NCI-H69 (cell line): ENCODE data around the gene TENT4B.

Experiments used
- DNase-seq: peaks from one replicate; lab custom pipeline; 2025; lab: John Stamatoyannopoulos, UW

Gene TENT4B

DNA sequence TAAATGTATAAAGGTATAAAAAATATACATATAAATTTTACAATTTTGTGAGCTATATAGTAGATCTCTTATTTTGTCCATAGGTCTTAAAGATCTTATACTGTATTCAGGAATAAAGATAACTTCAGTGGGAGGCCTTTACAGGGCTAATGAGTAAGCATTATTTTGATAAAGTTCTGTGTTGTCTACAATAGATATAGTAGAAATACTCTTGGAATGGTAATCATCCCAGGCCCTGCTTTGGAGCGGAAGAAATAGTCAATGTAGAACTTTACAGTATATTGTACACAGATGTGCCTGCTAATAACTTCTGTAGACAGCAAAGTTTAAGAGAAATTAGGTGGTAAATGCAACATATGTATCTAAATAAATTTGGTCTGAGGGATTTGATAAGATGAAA is 42.6 kb downstream of the TENT4B start:
- DNase-seq, result no peak

DNA sequence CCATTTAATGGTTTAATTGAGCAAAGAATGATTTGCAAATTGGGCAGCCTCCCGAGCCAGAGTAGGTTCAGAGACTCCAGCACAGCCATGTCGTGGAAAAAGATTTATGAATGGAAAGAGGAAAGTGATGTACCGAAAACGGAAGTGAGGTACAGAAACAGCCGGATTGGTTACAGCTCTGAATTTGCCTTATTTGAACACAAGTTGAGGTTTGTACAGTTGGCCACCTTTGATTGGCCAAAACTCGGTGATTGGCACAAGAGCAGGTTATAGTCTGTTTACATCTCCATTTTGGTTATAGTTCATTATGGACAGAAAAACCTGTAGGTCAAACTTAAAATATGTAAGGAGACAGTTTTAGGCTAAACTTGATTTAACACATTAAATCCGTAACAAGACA is 44.5 kb downstream of the TENT4B start:
- peak; percentile 33 for DNase-seq

DNA sequence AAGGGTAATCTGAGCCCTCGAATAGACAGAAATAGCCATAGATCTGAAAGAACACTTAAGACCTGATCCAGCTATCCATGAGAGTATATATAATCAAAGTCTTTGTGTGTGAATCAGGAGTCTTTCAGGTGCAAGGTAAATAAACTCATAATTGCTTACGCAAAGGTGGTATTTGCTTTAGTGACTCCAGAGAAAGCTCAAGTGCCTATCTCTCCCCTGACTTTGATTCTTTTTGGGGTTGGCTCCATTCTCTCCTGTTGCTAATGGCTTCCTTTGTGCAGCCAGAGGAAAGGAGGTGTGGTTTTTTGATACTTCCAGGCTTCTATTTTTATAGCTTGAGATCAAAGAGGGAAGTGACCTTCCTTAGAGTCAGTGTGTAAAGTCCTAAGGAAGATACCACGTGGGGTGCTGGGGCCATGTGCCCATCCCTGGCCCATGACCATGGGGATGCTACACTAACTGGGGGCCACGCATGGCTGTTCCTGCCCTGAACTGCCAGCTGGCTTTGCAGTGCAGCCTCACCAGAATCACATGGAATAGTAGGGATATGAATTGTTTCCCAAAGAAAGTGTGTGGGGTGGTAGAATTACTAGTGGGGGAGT is 45.8 kb downstream of the TENT4B start:
- peak; percentile 70 for DNase-seq

DNA sequence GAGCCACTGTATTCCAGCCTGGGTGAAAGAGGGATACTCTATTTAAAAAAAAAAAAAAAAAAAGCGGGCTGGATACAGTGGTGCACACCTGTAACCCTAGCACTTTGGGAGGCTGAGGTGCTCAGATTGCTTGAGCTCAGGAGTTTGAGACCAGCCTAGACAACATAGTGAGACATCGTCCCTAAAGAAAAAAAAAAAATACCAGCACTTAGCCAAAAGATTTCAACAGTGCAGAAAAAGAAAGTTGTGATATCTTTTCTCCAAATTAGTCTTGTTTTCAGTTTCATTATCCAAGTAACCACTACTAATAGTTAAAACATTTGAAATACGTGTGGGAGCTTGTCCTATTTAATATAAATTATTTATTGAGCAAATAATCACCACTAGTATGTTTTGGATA is 48.7 kb downstream of the TENT4B start:
- DNase-seq, result no peak

DNA sequence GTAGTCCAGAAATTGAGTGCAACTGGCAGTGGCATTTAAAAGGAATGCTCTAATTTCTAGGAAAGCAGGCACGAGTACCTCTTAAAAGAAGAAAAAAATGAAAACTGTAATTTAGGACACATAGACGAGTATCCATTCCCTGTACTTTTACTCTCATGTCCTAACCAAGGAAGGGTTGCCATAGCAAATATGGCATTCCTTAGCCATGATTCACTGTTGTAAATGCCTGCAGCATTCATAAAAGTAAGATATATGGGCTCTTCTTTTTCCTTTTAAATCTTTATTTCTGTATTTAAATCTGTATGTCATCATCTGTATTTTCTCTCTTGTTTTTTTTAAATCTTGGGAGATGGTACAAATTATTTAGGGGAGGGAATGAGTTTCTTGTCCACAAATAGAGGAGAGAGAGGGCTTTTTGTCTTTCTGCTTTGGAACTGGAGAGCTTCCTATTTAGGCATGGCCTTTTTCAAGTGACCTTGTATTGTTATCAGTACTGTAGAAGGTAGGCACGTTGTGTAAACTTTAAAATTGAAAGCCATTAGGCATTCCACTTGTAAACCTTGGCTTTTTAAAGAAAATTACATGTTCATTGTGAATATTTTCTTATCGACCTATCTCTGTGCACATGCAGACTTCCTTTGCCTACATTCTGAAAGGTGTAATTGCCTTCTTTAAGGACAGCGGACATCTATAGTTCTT is 50.0 kb downstream of the TENT4B start:
- DNase-seq, result no peak

DNA sequence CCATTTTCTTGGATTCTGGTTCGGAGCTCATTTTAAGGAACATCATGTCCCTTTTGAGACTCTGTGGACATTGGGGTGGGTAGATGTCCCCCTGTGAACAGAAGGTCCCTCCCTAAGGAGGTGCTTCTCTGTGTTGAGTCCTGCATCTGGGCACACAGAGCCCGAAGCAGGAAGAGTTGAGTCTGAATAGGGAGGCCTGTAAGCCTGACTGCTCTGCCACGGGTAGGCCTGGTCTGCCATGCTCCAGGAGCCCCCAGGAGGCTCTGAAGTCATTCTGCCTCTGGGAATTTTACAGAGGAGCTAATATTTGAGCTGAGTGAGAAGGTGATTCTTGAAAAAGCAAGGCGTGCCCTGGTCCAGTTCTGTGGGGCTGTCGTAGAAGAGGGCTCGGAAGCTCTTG is 50.6 kb downstream of the TENT4B start:
- DNase-seq, result no peak

DNA sequence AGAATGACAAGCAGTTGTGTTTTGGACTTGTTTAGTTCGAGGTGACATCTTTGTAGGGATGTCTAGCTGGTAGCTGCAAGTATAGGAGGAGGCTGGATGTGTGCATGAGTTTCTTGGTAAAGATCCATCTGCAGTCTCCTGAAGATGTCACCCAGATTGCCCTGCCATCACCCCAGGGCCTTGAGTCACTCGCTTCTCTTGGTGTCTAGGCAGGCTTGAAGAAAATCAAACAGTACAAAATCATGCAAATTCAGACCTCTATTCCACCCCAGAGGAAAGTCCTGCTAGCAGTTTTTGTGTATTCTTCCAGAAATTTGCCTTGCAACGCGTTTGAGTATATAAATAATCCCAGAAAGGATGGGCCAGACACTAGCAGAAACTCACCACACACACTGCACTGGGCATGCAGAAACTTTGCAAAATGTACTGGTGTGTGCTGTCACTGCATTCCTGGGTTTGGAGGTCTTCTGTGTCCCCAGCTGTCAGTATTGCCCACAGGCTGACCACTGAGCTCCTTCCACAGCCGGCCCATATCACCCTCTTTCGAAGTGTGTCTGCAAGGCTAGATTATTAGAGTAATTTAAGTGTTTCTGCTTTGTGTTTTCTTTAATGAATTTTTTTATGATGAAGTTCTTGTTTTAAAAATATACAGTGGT is 51.5 kb downstream of the TENT4B start:
- DNase-seq, result no peak

DNA sequence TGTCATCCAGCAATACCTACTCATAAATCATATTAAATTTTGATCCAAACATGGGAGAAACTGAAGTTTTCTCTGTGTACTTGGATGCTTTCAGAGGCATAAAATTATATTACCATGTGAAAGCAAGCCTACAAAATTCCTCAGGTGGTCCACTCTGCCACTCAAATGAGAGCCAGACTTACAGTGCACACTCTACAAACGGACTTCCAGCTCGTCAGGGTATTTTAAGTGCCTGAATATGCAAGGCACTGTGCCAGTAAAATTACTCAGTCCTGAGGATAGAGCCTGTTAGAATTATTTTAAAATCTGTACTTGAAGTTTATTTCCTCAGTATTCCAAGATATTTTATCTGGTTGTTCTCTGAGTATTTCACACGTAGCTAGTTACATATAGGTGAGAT is 54.5 kb downstream of the TENT4B start:
- DNase-seq, result peak; percentile 11

DNA sequence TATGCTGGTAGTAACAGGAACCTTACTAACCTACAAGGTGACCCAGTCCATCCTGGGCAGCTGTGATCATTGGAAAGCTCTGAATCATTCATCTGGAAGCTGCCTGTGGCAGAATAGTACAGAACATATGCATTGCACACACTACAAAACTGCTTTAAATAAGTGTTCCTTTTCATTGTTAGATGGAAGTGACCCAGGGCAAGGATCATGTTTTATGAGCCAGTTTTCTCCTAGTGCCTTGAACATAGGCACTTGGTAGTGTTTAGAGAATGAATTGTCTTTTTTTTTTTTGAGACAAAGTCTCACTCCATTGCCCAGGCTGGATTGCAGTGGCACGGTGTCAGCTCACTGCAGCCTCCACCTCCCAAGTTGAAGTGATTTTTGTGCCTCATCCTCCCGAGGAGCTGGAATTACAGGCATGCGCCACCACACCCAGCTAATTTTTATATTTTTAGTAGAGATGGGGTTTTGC is 55.4 kb downstream of the TENT4B start:
- DNase-seq, result peak; percentile 55

DNA sequence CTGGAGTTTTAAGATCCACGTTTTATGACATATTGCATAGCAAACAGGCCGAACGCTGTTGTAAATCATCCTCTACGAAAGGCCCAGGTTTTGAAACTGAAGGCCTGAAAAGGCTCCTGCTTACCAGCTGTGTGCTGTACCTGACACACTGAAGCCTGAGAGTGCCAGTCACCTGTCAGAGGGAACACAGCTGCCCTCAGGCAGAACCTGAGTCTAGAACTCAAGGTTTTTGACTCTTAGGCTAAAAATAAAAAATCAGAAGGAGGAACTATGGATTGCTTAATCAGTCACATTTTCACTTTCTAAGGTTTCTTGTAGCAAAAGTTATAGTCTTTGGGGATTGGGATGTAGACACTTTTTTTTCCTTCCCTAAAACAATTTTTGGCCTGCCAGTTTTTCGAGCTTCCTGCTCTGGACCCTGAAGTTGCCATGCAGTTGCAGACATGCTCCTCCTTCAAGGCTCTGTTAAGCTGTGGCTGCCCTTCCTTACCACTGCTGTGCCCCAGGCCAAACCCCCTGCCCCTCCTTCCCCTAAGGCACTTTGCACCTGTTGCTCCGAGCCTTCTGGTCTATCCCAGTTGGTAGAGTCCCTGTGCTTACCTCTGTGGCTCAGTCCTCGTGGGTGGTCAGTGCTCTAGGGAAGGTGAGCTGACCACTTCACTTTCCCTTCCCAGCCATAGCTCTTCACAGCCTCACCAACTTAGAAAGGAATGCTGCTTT is 56.6 kb downstream of the TENT4B start:
- DNase-seq, result peak; percentile 8

DNA sequence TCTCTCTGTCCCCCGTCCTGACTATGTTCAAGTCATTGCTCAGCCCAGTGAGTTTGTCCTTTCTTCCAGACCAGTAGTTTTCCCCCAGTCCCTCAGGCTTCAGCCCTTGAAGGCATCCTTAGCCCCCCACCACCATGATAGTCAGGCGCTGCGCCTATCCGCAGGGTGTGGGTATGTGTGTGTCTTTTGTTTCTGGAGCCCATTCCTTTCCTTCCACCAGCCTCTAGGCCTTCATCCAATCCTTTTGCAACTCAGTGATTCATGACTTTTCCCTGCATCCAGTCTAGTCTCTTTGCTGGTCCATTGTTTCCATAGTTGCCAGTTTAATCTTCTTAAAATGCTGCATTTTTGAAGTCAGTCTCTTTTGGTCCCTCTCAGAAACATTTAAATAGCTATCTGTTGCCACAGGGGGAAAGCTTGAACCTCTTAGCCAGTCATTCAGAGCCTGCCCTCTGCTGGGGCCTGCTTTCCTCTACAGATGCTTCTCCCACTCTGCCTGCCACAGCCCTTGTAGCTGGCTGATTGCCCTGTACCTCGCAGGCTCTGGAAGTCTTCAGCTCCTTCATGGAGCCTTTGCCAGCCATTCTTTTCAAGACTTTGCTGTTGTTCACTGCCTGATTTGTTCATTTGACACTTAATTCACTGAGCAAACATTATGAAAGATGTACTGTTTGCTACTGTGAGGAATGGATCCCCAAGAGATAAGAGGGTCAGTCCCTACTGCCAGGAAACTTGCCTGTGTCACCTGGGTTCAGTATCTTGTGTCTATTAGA is 57.3 kb downstream of the TENT4B start:
- peak; percentile 65 for DNase-seq

DNA sequence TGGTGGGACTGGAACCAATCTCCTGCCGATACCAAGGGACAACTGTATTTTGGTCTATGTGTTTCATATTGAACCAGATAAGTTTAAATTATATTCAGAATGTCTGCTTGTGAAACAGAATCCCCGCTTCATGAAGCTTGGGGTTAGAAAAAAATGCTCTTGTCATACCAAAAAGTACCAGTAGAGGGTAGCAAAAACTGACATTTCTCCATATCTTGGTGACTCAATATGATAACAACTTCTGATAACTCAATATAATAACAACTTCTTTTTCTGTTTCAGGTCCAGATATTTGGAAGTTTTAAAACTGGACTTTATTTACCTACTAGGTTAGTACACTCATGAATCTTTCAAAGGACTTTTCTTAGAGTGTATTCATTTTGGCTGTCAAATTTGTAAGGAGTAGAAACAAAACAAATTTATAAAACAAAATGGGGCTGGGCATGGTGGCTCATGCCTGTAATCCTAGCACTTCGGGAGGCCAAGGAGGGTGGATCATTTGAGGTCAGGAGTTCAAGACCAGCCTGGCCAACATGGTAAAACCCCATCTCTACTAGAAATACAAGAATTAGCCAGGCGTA is 60.9 kb downstream of the TENT4B start:
- DNase-seq, result peak; percentile 28

DNA sequence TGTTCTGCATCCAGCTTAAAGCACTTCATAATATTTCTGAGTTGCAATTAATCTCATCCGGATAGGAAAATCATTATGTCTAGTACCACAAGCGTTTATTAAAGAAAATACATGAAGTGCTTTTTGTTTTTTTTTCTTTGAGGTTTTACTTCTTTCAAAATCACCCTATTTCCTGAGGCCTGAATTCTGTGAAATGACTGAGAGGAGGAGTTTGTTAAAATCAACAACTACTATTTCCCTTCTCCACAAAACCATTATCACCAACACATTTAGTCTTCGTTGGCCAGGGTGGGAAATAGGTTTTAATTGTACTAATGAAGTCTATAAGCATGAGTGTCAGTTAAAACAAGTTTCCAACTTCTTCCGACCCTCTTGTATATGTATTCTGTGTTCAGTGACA is 62.6 kb downstream of the TENT4B start:
- no peak for DNase-seq

DNA sequence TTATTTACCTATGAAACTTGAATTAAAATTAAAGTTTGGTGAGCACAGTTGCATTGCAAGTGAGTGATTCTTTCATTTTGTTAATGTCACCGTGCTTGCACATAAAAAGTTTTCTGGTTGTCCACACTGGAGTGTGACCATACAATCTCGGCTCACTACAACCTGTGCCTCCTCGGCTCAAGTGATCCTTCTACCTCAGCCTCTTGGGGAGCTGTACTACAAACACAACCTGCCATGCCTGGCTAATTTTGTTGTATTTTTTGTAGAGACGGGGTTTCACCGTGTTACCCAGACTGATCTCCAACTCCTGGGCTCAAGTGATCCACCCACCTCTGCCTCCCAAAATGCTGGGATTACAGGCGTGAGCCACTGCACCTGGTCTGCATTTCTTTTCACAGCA is 63.1 kb downstream of the TENT4B start:
- DNase-seq, result no peak

DNA sequence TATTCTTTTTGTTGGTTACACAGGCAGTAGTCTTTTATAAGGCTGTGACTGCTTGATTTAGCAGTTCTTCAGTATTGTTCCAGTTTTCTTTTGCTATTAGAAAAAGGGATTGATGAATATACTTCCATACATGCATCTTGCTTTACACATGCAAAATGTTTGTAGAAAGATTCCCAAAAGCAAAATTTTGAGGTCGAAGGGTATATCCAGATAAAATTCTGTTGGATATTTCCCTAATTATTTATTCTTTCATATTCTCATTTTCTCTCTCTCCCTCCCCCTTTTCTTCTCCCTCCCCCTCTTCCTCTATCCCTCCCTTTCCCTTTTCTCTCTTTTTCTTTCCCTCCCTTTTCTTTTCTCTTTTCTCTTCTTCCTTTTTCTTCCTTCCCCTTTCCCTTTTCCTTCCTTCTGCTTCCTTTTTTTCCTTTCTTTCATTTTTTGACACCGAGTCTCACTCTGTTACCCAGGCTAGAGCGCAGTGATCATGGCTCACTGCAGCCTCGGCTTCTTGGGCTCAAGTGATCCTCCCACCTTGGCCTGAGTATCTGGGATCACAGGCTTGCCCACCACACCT is 66.4 kb downstream of the TENT4B start:
- no peak for DNase-seq

DNA sequence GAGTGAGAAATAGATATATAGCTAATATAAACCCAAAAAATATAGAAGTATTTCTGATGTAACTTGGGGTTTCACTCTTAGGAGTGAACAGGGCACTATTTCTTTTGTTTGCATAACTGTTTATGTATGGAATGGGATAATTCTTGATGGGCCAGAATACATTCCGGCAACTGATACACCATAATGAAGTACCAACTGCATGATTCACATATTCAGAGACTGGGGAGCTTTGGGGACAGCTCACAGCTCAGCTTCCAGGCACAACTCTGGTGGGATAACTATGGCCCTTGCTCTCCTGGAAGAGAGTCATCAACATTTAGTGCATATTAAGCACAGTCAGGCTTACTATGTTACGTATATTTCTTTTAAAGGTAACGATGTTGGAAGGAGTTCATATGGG is 71.2 kb downstream of the TENT4B start:
- DNase-seq, result no peak

DNA sequence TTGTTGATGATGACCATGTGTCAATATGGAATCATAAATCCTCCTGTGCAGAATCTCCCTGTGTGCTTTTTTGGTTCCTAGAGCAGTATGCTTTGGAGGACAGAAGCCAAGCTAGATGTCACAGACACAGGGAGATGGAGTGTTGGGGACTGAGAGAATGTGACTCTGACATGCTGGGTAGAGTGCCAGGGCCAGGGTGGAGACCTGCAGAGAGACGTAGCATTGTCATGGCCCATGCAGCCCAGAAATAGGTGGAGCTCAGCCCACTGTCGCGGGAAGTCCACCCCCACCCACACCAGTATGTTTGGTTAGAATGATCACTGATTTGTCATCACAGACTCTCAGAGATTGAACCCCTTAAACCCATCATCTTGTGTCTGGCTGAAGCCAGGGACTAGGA is 74.0 kb downstream of the TENT4B start:
- DNase-seq, result no peak

DNA sequence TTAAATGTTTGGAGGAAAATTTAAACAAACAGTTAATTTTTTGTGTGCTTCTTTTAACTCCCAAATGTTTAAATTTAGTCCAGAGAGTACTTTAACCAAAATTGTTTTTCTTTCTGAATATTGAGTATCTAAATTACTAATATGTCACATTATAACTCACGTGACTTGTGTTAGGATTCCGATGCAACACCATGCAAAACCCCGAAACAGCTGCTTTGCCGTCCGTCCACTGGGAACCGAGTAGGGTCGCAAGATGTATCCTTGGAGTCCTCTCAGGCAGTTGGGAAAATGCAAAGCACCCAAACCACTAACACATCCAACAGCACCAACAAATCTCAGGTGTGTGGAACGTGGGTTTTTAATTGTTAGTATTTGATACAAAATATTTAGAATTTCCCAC is 74.6 kb downstream of the TENT4B start:
- no peak for DNase-seq

DNA sequence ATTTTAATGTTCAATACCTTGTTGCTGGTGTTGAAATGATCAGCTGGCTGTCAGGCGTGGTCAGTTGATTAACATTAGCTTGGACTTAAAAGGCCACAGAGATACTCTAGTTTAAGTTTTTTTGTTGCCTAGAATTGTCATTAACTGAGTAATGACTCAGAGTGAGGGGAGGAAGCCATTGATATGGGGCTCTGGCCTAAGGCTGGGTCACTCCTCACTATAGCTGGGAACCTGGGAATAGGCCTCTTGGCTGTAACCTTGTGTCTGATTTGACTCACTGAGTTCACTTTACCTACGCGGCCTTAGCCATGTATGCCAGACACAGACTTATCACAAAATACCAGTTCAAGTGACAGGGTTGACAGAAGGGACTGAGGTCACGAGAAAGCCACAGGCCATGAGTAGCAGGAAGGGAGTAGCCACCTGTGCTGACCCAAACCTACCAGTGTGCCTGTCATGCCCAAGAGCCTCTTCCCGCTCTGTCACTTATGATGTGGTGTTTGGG is 75.3 kb downstream of the TENT4B start:
- DNase-seq, result no peak

DNA sequence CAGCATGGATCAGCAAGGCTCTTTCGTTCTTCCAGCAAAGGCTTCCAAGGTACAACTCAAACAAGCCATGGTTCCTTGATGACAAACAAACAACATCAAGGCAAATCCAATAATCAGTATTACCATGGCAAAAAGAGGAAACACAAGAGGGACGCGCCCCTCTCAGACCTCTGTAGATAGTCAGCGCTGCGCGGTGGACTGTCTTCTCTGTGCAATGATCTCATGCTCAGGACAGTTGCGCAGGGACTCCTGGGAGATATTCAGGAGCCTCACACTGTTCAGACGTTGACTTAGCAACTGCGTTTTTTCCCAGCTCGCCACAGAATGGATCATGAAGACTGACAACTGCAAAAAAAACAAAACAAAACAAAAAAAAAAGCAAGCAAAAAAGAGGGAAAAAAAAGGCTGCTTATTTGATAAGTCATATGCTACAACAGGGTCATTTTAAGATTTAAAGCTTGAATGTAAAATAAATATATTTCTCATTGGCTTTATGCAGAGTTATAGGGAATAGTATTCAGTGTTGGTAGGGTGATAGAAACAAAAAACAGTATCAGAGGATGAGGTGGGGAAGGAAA is 76.1 kb downstream of the TENT4B start:
- no peak for DNase-seq
